Measurements from ENCODE around the gene RPS24.
A peak's percentile ranks its signal among the peaks of the same experiment; 100 is the strongest.

RPS24 gene

DNA sequence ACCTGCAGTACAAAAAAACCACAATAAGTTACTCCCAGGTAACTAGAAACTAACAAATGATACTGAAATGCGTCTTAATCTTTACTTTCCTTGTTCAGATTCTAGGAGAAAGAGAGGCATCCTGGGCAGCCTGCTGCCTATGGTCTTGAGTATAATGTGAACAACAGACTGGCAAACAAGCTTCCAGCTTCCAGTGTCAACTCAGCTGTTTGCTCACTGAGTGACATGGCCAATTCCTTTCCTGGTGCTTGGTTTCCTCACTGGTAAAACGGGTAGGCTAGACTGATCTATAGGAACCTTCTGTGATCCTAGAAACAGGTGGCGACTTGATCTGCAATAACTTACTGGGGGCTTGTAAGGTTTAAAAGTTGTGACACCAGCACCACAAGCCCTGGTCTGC is 14.4 kb upstream of the RPS24 start:
- no peak for DNase-seq
- TF ChIP-seq, protein P1, sequence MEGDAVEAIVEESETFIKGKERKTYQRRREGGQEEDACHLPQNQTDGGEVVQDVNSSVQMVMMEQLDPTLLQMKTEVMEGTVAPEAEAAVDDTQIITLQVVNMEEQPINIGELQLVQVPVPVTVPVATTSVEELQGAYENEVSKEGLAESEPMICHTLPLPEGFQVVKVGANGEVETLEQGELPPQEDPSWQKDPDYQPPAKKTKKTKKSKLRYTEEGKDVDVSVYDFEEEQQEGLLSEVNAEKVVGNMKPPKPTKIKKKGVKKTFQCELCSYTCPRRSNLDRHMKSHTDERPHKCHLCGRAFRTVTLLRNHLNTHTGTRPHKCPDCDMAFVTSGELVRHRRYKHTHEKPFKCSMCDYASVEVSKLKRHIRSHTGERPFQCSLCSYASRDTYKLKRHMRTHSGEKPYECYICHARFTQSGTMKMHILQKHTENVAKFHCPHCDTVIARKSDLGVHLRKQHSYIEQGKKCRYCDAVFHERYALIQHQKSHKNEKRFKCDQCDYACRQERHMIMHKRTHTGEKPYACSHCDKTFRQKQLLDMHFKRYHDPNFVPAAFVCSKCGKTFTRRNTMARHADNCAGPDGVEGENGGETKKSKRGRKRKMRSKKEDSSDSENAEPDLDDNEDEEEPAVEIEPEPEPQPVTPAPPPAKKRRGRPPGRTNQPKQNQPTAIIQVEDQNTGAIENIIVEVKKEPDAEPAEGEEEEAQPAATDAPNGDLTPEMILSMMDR (IDR thresholded peaks at IDR 0.05; ENCODE audit: low read depth, low read length) = no peak
- Histone ChIP-seq H3K4me1 (no peaks in the 10 kb centered on the region), H3K9me3 (no peaks in the 10 kb centered on the region), H3K27me3 (no peaks in the 10 kb centered on the region), H3K36me3 (peaks cover 84% of the 10 kb centered on the region), H3K4me3 (ENCODE audit: low read depth, low read length) (no peak overlapping the region)

DNA sequence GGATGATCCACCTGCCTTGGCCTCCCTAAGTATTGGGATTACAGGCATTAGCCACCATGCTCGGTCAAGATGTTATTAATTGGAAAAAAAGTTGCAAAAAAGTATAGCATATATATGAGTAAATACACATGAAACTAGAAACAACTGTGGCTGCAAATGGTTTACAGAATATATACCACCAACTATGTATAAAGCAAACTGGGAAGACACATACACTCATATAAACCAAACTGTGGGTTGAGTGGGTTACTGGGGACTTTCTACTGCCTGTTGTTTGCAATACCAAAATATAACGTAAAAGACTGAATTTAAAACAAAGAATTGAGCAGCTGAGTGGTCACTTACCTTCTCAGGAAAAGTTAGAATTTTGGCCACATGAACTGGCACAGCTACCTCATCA is 12.5 kb upstream of the RPS24 start:
- no peak overlapping the region for H3K4me3 ChIP-seq (ENCODE audit: low read depth, low read length)
- no peaks in the 10 kb centered on the region for H3K4me1 ChIP-seq
- H3K36me3 ChIP-seq = peaks cover 85% of the 10 kb centered on the region
- TF ChIP-seq, protein P1 (IDR thresholded peaks at IDR 0.05; ENCODE audit: low read depth, low read length) = no peak
- no peak for DNase-seq
- no peaks in the 10 kb centered on the region for H3K9me3 ChIP-seq
- no peaks in the 10 kb centered on the region for H3K27me3 ChIP-seq

DNA sequence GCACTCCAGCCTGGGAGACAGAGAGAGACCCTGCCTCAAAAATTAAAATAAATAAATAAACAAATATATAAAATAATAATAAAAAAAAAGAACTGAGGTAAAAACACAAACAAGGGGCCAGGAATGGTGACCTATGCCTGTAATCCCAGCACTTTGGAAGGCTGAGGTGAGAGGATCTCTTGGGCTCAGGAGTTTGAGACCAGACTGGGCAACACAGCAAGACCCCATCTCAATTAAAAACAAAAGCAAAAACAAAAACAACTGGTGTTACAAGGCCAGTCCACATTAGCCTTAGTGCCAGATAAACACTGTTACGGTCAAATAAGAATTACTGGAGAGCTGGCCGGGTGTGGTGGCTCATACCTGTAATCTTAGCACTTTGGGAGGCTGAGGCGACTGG is 9.9 kb upstream of the RPS24 start:
- Histone ChIP-seq H3K27me3 (no peaks in the 10 kb centered on the region), H3K4me3 (ENCODE audit: low read depth, low read length) (no peak overlapping the region), H3K9me3 (no peaks in the 10 kb centered on the region), H3K4me1 (peaks cover 4% of the 10 kb centered on the region; the same call in 1 of the 2 replicates), H3K36me3 (peaks cover 81% of the 10 kb centered on the region)
- no peak for DNase-seq
- TF ChIP-seq, protein P1 (IDR thresholded peaks at IDR 0.05; ENCODE audit: low read depth, low read length) = no peak

- DNase-seq = no peak
- Histone ChIP-seq H3K36me3 (peaks cover 62% of the 10 kb centered on the region), H3K9me3 (no peaks in the 10 kb centered on the region), H3K4me1 (peaks cover 7% of the 10 kb centered on the region), H3K4me3 (ENCODE audit: low read depth, low read length) (no peak overlapping the region), H3K27me3 (no peaks in the 10 kb centered on the region)
- TF ChIP-seq, protein P1 (IDR thresholded peaks at IDR 0.05; ENCODE audit: low read depth, low read length) = no peak
These were observed 7.8 kb upstream of the RPS24 start for GRCh38 chr10:78025685-78026364.

- no peaks in the 10 kb centered on the region for H3K9me3 ChIP-seq
- peaks cover 7% of the 10 kb centered on the region for H3K4me1 ChIP-seq
- TF ChIP-seq, protein P1 (IDR thresholded peaks at IDR 0.05; ENCODE audit: low read depth, low read length) = 0 out of 2 replicates have a peak, but pooled peaks have one; percentile 15
- no peak for DNase-seq
- H3K36me3 ChIP-seq = peaks cover 37% of the 10 kb centered on the region
- no peaks in the 10 kb centered on the region for H3K27me3 ChIP-seq
- peak overlapping the region; percentile 99 for H3K4me3 ChIP-seq (ENCODE audit: low read depth, low read length)
These were observed 5.0 kb upstream of the RPS24 start for GRCh38 chr10:78028438-78029268.
